AG10803 (cell line): ENCODE measurements around the gene TGFB1.

Source experiments
- DNase-seq: peaks from one replicate; pipeline ENCODE4 v3.0.0; 2010; ENCODE audit warnings: low read depth
- H3K4me3 ChIP-seq: 2 replicates; pipeline ENCODE4 v1.5.1; 2011; ENCODE audit warnings: mild to moderate bottlenecking, low read length, control low read depth
- TF ChIP-seq, protein P1 (sequence below): conservative IDR thresholded peaks from 2 replicates; pipeline ENCODE4 v1.5.1; 2011; ENCODE audit warnings: mild to moderate bottlenecking, low read length, control low read depth, inconsistent platforms

TGFB1 gene

DNA sequence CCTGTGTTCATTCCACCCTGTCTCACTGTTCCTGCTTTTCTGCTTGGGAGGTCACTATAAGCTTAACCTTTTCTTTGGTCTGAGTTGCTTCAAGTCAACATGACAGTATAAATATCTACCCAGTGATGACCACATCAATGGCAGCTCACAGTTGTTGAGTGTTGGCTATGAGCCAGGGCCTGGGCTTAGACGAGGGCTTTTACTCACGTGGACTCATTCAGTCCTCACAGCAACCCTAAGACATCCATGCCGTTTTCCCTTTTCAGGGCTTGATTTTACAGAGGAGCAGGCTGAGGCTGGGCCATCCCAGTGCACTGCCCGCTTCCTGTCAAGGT lies 54.0 kb downstream of the TGFB1 start:
- TF ChIP-seq, protein P1, sequence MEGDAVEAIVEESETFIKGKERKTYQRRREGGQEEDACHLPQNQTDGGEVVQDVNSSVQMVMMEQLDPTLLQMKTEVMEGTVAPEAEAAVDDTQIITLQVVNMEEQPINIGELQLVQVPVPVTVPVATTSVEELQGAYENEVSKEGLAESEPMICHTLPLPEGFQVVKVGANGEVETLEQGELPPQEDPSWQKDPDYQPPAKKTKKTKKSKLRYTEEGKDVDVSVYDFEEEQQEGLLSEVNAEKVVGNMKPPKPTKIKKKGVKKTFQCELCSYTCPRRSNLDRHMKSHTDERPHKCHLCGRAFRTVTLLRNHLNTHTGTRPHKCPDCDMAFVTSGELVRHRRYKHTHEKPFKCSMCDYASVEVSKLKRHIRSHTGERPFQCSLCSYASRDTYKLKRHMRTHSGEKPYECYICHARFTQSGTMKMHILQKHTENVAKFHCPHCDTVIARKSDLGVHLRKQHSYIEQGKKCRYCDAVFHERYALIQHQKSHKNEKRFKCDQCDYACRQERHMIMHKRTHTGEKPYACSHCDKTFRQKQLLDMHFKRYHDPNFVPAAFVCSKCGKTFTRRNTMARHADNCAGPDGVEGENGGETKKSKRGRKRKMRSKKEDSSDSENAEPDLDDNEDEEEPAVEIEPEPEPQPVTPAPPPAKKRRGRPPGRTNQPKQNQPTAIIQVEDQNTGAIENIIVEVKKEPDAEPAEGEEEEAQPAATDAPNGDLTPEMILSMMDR, result no peak
- no peak overlapping the region for H3K4me3 ChIP-seq
- DNase-seq, result peak; percentile 71

DNA sequence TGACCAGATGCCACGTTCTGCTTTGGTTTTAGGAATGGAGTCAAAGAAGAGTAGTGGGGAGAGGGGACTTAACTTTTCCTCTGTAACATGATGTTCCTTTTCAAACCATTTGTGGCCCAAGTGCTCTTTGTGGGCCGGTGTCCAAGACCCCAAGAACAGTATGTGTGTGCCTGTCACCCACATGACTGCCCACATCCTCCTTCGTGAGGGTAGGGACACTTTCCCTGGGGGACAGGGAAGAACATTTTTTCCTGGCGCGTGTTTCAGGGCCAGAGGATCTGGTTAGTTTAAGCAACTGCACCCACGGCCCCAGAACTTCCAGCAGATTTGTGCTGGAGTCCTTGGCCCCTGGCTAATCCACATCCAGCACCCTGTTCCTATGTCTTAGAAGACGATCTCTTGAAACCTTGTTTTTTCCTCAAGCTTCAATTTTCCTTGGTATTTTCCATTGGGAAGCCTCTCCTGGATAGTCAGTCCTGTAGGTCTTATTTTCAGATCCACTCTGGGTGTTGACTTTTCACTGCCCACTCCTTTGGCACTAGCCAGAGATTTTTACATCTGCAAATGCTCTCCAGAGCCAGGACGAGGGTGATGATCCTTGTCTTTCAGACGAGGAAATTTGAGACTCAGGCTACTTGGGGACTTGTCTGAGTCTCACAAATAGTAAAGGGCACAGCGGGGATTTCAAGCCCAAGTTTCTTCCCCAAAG lies 54.5 kb downstream of the TGFB1 start:
- TF ChIP-seq, protein P1, result no peak
- DNase-seq, result peak; percentile 28
- H3K4me3 ChIP-seq, result no peak overlapping the region

DNA sequence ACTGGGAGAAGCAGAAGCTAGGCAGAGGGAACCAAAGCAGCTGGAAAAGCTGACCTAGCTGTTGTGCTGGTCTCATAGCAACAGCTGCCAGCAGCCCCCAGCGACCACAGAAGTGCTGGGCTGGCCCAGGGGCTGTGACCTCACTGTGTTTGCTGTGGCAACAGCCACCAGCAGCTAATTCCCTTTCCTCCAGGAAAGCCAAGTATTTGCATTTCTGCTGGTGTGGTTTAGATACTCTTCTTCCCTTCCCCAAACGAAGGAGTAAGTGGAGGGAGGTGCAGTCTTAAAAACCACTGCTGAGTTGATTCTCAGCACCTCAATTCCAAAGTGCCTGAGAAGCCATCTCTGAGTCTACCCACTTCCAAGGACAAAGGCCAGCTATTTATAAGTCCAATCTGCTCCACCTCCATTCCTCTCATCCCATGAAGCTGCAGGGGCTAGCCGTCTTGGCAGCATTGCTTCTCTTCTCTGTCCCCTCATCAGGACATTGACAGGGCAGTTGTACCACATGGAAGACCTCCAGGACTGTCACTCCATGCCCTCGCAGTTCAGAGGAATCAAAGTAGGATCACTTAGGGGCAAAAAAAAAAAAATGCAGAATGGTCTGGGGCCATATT lies 55.3 kb downstream of the TGFB1 start:
- peak; percentile 93 for DNase-seq
- TF ChIP-seq, protein P1, result no peak
- no peak overlapping the region for H3K4me3 ChIP-seq

DNA sequence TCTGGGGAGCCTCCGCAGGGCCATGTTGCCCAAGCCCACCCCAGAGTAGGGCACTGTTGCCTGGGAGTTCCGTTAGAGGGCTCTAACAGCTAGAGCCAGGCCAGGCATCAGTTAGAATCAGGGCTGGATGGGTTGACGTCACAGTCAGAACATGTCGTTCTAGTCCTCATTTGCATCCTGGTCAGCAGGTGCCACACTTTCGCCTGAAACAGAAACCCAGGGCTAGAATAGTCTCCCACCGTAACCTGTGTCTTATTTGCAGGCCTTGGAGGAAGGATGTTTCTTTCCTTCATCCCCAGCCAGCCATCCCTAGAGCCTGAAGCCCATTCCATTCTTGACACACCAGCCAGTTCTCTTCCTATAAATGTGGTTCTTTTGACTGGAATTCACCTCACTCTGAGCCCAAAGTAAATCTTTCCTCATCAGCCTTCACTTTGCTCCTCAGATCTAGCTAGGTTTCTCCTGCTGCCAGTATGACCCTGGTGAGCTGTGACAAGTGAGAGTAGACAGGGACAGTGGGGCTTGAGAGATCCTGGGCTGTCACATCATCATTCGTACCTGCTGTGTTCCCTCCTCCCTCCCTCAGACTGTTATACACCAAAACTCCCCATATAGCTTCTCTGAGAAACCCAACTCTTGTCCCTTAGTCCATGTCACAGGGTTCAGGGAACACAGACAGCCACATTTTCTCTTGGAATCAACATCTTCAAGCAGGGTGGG lies 55.9 kb downstream of the TGFB1 start:
- no peak for DNase-seq
- H3K4me3 ChIP-seq, result no peak overlapping the region
- TF ChIP-seq, protein P1, result no peak

DNA sequence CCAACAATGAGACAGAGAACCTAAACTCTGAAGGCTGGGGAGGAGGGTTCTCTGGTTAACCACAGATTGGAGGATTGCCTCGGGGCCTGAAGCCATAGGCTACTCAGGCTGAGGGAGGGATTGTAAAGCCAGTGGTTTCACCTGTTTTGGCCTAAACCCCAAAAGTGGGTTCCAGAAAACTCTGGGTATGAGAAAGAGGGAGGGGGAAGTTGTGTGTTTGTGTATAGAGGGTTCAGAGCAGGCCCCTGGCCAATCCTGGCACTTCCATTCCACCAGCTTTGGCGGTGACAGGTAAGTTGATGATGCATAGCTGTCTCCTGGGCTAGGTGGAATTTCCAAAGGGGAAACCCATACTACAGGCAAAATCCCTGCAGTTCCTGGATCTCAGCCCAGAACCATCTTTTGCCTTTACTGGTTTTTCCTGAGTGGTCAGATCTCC lies 57.3 kb downstream of the TGFB1 start:
- no peak overlapping the region for H3K4me3 ChIP-seq
- no peak for DNase-seq
- TF ChIP-seq, protein P1, result no peak

DNA sequence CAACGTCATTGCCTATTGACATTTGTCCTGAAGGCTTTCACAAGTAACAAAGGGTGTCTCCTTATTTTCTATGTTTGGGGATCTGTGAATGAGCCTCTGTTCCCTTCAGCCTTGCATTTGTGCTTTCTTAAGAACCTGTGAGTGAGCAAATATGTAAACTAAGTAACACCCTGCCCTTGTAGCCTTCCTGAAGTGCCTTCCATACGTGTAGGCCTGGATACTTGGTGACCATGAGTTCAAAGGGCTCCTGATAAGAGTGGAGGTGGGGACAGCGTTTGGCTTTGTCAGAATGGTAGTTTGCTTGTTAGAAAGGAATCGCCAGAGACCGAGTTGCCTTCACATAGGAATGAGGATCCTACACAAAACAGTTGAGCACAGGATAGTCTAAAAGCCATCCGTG lies 58.2 kb downstream of the TGFB1 start:
- no peak for DNase-seq
- TF ChIP-seq, protein P1, result no peak

More for the DNA sequence above, 58.2 kb downstream of the TGFB1 start:
- no peak overlapping the region for H3K4me3 ChIP-seq
